GM19468 (cell line): ENCODE results near the gene SDK1.

Experiments
- ATAC-seq: cut with Tn5 transposase; IDR thresholded peaks from one replicate; pipeline ENCODE4 v1.9.1; 2021; ENCODE audit warnings: mild to moderate bottlenecking, moderate library complexity, moderate number of reproducible peaks; ENCODE audit not compliant: unreplicated experiment; ENCODE audit errors: extremely low read depth

The SDK1 gene

DNA sequence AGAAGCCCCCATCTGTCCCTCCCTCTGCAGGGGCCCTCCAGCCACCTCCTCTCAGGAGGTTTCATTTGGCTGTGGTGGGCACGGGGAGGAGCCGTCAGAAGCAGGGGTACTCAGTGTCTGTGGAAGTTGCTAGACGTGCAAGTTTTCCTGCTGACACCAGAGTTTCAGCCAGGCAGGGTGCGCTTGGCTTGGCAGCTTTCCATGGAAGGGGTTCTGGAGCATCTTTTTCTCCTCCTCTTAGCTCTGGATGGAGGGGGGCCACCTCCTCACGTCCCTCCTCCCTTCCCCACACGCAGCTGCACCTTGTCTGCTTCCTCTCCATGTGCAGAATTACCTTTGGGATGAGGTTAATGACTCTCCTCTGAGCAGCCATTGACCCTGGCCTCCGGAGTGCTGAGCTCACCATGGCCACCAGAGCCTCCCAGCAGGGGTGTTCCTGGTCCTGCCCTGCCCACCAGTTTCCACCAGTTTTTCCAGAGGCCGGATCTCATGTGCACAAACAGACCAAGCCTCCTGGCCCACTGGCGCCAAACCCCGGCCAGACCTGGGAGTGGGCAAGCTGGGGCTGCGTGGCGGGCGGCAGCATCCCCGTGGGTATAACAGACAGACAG, 801.3 kb downstream of the SDK1 start:
- no peak for ATAC-seq

DNA sequence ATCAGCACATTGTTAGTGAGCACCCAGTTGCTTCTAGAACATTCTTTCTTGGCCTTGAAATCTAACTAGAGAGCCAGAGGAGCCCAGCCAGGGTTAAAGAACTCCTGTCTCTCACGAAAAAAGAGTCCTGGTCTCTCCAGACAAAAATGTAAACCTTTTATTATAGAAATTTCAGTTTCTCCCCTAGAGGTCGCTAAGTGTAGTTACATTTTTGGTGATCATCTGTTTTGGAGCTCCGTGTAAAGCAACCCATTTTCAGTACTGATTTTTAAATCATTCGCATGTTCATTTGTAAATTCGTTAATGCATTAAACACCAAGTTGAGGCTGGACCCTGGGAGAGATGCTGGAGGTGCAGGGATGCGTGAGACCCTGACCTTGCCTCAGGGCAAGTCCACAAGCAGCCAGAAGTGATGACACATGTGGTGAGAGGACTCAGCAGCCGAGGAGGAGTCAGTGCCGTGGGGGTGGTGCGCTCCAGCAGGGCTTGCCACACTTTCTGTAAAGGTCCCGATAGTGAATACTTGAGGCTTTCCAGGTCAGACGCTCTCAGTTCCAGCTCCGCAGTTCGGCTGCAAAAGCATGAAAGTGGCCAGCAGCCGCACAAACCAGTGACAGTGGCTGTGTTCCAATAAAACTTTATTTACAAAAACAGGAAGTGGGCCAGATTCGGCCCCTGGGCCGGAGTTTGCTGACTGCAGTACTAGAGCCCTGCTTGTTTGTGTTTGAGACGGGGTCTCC, 802.5 kb downstream of the SDK1 start:
- no peak for ATAC-seq

DNA sequence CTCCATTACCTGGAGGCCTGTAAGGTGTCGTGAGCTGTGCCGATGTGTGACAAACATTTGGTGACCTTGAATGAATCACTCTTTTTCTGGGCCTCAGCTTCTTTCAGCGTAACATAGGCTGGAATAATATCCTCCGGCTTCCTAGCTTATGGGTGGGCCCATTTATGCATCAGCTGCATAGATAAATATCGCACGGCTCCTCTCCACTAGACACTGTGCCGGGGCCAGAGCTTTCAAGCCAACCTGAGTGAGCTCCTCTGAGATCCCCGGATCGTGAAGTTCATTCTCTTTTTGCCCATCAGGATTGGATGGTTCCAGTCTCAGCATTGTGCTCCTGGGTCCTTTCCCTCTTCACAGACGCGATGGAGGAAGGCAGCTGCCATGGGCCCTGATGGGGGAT, 806.8 kb downstream of the SDK1 start:
- ATAC-seq = no peak

DNA sequence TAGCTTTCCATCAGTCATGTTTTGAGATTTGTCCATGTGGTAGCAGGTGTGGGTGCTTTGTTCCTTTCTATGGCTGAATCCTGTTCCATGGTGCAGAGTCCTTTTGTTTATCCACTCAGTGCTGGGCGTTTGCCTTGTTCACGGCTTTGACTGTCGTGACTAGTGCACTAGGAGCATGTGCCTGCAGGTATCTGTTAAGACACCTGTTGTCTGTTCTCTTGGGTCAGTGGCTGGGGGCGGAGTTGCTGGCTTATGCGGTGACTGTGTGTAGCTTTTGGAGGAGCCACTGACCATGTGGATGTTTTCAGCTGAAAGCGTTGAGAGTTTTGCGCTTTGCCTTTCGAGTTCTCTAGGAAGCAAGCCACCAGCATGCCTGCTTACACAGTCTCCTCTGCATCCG, 807.9 kb downstream of the SDK1 start:
- ATAC-seq = no peak

DNA sequence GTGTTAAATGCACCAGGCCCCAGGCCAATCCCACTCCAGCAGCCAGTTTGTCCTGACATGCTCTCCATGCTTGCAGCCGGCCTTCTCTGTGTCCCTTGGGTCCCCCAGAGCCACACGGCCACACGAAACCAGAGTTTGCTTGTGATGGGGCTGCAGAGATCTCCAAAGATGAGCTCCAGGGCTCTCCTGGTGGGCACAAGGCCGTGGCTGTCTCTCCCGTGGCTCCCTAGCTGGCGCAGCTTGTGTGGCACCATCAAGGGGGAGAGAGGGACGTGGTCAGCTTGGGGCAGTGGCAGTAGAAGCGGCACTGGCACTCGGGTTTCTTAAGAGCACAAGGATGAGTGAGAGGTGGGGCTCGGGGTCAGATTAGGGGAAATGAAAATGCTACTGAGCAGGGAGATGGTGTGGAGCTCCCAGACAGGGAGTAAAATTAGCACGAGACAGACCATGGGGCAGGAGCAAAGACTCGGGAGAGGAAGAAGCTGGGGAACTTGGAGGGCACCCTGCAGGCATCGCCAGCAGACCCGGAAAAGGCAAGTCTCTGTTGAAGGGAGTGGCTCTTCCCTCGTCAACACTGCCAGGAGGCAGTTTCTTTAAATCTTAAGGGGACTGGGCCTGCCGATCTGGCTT, 808.5 kb downstream of the SDK1 start:
- ATAC-seq = no peak

DNA sequence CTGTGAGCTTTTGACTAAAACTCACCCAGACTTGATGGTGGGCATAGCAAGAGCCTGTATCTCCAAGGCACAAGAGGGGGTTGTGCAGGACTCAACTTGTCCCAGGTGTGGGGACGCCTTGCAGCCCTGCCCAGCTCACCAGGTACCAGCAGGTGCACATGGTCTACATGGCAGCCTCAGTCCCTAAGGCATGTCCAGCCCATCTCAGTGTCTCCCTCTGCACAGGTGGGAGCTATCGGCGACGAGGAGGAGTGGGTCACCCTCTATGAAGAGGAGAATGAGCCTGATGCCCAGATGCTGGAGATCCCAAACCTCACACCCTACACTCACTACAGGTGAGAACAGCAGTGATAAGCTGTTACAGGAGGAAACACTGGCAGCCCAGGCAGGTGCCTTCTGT, 809.4 kb downstream of the SDK1 start:
- no peak for ATAC-seq

DNA sequence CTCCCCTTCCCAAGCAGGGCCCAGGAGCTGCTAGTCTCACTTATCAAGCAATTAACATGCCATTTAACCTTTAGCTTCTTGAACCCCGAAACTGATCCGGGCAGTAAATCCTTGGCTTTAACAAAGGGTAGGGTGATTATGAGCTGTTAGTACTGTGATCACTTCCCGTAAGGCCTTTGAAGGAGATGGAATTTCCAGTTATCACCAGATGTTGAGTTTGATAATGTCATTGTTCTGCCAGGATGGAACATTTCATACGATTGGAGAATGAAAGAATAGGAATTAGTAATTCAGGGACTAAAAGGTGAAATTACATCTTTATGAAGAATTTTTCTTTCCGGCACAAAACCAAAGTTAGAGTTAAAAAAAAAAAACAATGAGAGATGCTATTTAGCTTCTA, 810.1 kb downstream of the SDK1 start:
- ATAC-seq = no peak

DNA sequence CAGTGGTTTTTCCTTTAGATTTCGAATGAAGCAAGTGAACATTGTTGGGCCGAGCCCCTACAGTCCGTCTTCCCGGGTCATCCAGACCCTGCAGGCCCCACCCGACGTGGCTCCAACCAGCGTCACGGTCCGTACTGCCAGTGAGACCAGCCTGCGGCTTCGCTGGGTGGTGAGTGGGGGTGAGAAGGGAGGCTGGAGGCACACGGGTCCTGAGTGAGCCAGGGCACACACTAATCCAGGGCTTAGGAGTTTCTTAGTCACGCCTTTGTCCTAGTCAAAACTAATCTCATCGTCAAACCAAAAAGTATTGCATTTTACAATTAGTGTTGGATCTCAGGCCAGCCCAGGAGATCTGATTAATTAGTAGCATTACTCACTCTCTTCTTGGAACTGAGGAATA, 812.2 kb downstream of the SDK1 start:
- ATAC-seq = no peak

DNA sequence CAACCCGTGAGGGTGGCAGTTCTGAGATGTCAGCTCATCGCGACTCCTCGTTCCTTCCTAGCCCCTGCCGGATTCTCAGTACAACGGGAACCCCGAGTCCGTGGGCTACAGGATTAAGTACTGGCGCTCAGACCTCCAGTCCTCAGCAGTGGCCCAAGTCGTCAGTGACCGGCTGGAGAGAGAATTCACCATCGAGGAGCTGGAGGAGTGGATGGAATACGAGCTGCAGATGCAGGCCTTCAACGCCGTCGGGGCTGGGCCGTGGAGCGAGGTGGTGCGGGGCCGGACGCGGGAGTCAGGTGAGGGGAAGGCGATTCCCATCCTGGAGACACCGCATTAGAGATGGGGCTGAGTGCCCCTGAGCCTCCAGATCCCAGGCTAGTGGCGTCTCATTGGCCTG, 812.9 kb downstream of the SDK1 start:
- ATAC-seq = no peak

DNA sequence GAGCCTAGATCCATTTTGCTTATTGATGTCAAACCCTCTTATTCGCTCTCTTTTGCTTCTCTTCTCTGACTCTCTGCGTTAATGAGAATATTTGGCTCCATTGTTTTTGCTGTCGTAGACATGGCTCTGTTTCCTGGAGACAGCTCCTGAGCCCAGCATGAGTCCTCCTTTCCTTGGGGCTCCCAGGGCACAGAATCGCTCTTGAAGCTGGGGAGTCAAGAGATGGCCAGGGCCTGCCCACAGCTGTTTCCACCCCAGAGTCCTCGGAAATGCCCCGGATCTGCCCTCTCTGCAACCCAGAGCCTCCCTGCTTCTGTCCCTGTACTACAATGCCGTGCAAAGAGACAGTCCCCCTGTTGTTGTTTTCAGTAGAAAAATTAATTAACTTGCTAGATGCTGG, 814.4 kb downstream of the SDK1 start:
- no peak for ATAC-seq

DNA sequence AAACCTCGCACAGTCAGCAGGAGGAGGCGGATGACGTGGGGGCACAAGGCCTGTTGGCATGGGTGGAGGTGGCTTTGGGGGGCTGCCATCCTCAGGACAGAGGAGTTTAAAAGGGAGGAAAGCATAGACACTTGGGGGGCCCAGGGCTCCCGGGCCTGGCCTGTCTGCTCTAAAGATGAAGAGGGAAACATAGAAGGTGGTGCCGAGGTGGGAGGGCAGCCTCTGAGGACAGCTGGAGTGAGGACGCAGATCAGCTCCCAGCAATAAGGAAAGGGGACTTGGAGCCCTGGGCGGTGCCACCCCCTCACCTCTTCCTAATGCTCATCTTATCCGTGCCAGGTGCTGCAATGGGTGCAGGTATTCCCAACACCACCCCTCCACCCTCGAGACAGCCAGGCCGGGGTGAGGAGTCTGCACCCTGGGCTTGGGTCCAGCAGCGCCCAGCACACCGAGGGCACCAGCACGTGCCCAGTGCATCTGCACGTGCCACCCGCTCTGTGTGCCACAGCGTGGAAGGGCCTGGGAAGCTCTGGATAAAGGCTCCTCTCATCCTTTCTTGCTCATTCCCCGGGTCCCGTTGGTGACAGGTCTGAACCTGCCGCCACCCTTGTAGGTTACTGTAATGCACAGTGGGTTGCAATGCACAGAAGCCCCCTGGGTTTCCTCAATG, 815.0 kb downstream of the SDK1 start:
- ATAC-seq = no peak

DNA sequence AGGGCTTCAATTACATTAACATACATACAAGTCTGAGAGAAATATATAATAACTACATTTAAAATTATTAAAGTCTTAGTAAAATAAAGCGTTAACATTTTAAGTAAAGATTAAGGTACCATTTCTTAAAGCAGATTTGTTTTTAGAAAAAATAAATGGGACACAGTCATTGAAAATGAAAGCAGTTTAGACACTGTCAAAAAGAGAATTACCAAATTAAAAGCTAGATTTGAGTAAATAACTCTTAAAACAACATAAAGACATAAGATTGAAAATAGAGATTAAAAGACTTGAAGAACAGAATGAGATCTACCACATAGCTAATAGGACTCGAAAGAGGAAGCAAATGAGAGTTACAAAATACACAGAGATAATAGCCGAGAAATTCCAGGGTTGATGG, 818.8 kb downstream of the SDK1 start:
- ATAC-seq = no peak

DNA sequence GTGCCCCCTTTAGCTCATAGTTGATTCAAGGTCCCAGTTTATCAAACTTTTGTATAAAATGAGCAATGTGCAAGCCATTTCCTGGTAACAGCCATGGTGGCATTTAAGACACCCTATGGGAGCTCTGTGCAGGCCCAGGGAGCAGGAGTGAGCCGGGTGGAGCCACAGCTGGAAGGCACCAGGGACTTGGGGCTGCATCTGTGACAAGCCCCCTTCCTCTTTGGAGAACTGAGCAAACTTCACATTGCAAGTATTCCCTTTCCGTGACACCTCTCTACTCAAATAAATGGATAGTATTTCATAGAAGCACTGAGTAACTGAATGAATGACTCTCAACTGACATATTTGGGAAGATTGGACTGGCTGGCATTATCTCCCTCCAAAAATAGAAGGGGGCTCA, 822.3 kb downstream of the SDK1 start:
- ATAC-seq = no peak

DNA sequence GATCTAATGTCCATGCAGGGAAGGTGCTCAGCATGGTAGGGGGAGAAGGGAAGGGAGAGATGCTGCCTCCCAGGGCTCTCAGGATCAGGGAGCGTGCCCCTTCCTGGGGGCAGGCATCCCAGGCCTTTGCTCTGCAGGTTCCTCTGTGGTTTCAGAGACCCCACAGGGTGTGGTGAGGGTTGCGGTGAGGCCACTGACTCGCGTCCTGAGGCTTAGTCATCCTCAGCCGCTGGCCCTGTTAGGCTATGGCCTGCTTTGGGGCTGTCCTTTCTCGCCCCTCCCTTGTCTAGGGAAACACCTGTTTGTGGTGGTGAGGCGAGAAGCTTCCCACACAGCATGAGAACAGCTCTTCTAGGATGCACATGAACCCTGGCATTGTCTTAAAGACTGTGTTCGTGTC, 822.8 kb downstream of the SDK1 start:
- no peak for ATAC-seq

DNA sequence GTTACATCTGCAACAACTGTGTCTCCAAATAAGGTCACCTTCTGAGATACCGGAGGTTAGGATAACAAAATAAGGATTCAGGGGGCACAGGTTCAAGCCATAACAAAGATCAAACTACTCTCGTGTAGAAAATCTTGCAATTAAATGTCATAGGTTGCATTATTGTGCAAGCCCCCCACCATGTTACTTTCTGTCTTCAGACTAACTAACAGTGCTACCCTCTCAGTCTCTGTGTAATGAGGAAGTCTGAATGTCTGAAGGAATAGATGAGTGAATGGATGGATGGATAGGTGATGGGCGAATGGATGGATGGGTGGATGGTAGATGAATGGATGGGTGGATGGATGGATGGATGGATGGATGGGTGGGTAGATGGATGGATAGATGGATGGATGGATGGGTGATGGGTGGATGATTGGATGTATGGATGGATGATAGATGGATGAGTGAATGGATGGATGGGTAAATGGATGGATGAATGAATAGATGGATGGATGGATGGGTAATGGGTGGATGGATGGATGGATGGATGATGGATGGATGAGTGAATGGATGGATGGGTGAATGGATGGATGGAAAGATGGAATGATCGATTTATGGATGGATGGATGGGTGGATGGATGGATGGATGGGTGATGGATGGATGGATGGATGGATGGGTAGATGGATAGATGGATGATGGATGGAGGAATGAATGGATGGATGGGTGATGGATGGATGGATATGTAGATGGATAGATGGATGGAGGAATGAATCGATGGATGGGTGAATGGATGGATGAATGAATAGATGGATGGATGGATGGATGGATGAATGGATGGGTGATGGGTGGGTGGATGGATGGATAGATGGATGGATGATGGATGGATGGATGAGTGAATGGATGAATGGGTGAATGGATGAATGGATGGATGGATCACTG, 823.8 kb downstream of the SDK1 start:
- no peak for ATAC-seq

DNA sequence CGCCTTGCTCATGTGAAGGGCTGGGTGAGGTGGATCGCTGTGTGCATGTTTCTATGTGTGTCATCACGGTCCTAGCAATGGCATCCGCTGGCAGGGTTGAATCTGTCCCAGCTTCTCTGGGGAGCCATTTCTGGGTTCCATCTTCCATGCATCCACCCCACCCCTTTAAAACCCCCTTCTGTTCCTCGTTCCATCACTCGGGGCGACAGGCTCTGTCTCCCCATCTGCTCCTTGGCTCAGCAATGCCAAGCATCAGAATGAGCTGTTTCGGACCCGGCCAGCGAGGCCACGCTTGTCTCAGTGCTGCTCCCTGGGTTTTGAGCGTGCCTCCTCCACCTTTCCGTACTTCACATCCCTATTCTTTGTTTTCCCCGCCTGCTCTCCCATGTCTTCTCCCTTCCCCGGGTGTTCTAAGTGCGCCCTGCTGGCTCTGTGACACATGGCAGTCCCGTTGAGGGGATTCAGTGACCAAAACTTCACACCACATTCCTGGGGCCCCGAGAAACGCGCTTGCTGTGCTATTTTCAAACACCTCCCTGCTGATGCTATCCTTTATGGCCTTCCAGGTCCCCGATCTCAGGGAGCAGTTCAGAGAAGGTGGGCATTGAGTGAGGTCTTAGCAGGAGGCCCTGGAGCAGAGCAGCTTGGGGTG, 827.0 kb downstream of the SDK1 start:
- ATAC-seq = no peak

DNA sequence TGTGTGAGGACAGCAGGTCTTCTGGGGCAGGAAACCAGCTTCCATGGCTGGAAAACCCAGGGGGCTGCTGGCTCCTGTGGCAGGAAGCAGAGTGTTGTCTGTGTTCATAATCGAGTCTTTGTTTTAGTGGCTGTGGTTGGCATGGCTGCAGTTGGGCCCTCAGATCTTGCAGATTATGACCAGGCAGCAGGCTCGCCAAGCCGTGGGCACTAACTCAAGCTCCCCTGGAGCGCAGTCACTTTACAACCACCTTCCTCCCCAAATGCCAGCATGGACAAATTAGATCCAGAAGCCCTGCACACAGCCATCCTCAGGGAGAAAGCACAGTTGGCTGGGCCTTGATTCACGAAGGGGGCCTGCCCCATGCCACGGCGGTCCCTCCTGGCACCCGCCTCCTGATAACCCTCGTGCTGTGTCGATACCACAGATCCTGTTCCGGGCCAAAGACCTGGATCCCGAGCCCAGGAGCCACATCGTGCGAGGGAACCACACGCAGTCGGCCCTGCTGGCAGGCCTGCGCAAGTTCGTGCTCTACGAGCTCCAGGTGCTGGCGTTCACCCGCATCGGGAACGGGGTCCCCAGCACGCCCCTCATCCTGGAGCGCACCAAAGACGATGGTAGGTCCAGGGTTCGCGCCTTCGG, 828.5 kb downstream of the SDK1 start:
- no peak for ATAC-seq

DNA sequence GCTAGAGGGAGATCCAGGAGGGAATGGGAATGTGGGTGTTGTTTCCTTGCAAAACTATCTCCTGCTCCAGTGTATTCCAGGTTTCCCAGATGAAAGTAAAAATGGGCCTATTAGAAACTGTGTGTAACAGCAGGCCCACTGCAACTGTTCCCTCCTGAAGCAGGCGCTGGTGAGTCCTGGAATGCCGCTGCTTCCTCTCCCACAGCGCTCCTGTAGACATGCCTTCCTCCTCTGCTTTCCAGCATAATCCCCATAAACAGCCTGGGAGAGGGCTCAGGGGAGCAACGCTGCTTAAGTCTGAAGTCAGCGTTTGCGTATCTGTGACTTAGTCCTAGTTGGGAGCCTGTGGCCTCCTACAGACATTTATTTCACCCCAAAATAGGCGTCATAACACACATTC, 830.0 kb downstream of the SDK1 start:
- no peak for ATAC-seq

DNA sequence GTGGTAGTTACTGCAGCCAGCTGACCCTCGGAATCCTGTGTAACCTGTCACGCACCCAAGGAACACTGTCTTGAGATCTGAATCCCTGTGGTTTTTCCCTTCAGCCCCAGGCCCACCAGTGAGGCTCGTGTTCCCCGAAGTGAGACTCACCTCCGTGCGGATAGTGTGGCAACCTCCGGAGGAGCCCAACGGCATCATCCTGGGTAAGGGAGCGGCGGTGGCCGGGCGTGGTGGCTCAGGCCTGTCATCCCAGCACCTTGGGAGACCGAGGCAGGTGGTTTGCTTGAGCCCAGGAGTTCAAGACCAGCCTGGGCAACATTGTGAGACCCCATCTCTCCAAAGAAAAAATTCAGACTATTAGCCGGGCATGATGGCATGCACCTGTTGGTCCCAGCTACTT, 831.2 kb downstream of the SDK1 start:
- ATAC-seq = no peak
